Measurements from ENCODE around the gene KRTAP4-2.

KRTAP4-2 gene

DNA sequence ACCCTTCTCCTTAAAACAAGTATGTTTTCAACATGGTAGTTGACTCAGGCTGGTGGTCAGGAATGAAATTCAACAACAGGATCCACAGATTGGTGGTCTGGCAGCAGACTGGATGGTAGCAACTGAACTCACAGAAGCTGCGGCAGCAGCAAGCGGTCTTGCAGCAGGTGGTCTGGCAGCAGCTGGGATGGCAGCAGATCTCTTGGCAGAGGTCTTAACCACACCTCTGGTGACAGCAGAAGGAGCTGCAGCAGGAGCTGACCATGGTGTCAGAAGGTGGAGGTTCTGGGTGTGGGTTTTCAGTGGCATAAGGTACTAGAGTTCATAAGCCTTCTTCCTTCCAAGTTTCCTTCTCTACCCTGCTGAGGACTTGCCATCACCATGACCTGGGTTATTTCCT, 8.9 kb upstream of the KRTAP4-2 start:
- Histone ChIP-seq H3K27me3 (ENCODE audit: low read length) (no peaks in the 10 kb centered on the region), H3K36me3 (ENCODE audit: low read length) (no peaks in the 10 kb centered on the region), H2AFZ (ENCODE audit: low read depth, low read length, severe bottlenecking) (no peak overlapping the region), H3K4me2 (ENCODE audit: low read depth, low read length, poor library complexity, severe bottlenecking) (no peak overlapping the region), H3K9me2 (replicated peaks; ENCODE audit: insufficient read depth, low read length) (no peaks in the 10 kb centered on the region), H3K9ac (ENCODE audit: low read length) (no peak overlapping the region), H3K4me3 (ENCODE audit: insufficient read depth, low read length, poor library complexity, severe bottlenecking) (no peak overlapping the region), H4K20me1 (ENCODE audit: low read depth, low read length) (no peaks in the 10 kb centered on the region), H3F3A (ENCODE audit: insufficient read depth) (no peaks in the 10 kb centered on the region), H3K9me3 (ENCODE audit: insufficient read depth, low read length) (no peaks in the 10 kb centered on the region), H3K79me2 (ENCODE audit: insufficient read depth, low read length) (no peaks in the 10 kb centered on the region), H3K27ac (ENCODE audit: low read depth, low read length) (no peak overlapping the region)
- TF ChIP-seq, protein P1, sequence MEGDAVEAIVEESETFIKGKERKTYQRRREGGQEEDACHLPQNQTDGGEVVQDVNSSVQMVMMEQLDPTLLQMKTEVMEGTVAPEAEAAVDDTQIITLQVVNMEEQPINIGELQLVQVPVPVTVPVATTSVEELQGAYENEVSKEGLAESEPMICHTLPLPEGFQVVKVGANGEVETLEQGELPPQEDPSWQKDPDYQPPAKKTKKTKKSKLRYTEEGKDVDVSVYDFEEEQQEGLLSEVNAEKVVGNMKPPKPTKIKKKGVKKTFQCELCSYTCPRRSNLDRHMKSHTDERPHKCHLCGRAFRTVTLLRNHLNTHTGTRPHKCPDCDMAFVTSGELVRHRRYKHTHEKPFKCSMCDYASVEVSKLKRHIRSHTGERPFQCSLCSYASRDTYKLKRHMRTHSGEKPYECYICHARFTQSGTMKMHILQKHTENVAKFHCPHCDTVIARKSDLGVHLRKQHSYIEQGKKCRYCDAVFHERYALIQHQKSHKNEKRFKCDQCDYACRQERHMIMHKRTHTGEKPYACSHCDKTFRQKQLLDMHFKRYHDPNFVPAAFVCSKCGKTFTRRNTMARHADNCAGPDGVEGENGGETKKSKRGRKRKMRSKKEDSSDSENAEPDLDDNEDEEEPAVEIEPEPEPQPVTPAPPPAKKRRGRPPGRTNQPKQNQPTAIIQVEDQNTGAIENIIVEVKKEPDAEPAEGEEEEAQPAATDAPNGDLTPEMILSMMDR (IDR thresholded peaks at IDR 0.05; ENCODE audit: insufficient read depth, low read length, poor library complexity, severe bottlenecking) = no peak
- TF ChIP-seq EZH2phosphoT487 (conservative IDR thresholded peaks at IDR 0.05; ENCODE audit: low read length) = no peak

DNA sequence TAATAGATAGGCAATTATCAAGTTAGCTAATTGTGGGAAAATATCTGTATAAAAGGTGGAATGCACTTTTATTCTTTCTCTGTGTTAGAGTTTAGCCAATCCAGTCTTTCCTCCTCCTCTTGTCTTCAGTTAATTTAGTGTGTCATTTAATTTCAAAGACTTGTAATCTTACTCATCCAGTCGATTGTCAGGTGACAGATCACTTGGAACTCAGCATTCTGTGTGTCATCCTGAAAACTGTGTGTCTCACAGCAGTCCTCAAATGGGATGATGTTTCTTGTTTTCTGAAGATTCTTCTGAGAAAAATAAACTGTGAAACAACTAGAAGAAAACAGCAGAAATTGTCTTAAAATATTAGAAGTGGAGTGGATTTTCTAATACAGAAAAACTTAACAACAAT, 7.0 kb upstream of the KRTAP4-2 start:
- Histone ChIP-seq H3K9me3 (ENCODE audit: insufficient read depth, low read length) (no peaks in the 10 kb centered on the region), H3F3A (ENCODE audit: insufficient read depth) (no peaks in the 10 kb centered on the region), H3K4me2 (ENCODE audit: low read depth, low read length, poor library complexity, severe bottlenecking) (no peak overlapping the region), H3K27me3 (ENCODE audit: low read length) (0 out of 2 replicates have a peak, but pooled peaks cover 3% of the 10 kb centered on the region), H3K9me2 (replicated peaks; ENCODE audit: insufficient read depth, low read length) (no peaks in the 10 kb centered on the region), H3K27ac (ENCODE audit: low read depth, low read length) (no peak overlapping the region), H3K79me2 (ENCODE audit: insufficient read depth, low read length) (no peaks in the 10 kb centered on the region), H4K20me1 (ENCODE audit: low read depth, low read length) (no peaks in the 10 kb centered on the region), H2AFZ (ENCODE audit: low read depth, low read length, severe bottlenecking) (no peak overlapping the region), H3K36me3 (ENCODE audit: low read length) (no peaks in the 10 kb centered on the region), H3K9ac (ENCODE audit: low read length) (no peak overlapping the region), H3K4me3 (ENCODE audit: insufficient read depth, low read length, poor library complexity, severe bottlenecking) (no peak overlapping the region)
- TF ChIP-seq, protein P1 (IDR thresholded peaks at IDR 0.05; ENCODE audit: insufficient read depth, low read length, poor library complexity, severe bottlenecking) = no peak
- TF ChIP-seq EZH2phosphoT487 (conservative IDR thresholded peaks at IDR 0.05; ENCODE audit: low read length) = no peak

DNA sequence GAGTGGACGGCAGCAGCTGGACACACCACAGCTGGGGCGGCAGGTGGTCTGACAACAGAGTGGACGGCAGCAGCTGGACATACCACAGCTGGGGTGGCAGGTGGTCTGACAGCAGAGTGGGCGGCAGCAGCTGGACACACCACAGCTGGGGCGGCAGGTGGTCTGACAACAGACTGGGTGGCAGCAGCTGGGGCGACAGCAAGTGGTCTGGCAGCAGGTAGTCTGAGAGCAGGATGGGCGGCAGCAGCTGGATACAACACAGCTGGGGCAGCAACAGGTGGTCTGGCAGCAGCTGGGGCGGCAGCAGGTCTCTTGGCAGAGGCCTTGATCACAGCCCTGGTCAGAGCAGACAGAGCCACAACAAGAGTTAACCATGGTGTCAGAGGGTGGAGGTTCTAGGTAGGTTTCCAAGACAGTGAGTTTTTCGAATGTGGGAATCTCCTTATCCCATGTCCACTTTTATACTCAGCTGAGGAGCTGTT, 6.5 kb upstream of the KRTAP4-2 start, which contains the start of gene KRTAP4-1:
KRTAP4-1 (minus strand) TSS at position 432 of the 482 bp plus-strand sequence; CDS start at position 375, 57 bp downstream.
- no peak within 1 kb of the TSS for H2AFZ ChIP-seq (ENCODE audit: low read depth, low read length, severe bottlenecking)
- no peak within 1 kb of the TSS for H3K27ac ChIP-seq (ENCODE audit: low read depth, low read length)
- no peaks in the 10 kb centered on the region for H3F3A ChIP-seq (ENCODE audit: insufficient read depth)
- no peaks in the 10 kb centered on the region for H4K20me1 ChIP-seq (ENCODE audit: low read depth, low read length)
- H3K4me2 ChIP-seq (ENCODE audit: low read depth, low read length, poor library complexity, severe bottlenecking) = no peak within 1 kb of the TSS
- H3K9me2 ChIP-seq (replicated peaks; ENCODE audit: insufficient read depth, low read length) = no peaks in the 10 kb centered on the region
- H3K36me3 ChIP-seq (ENCODE audit: low read length) = no peaks in the 10 kb centered on the region
- no peak within 1 kb of the TSS for H3K4me3 ChIP-seq (ENCODE audit: insufficient read depth, low read length, poor library complexity, severe bottlenecking)
- no peaks in the 10 kb centered on the region for H3K79me2 ChIP-seq (ENCODE audit: insufficient read depth, low read length)
- TF ChIP-seq, protein P1 (IDR thresholded peaks at IDR 0.05; ENCODE audit: insufficient read depth, low read length, poor library complexity, severe bottlenecking) = no peak
- TF ChIP-seq EZH2phosphoT487 (conservative IDR thresholded peaks at IDR 0.05; ENCODE audit: low read length) = no peak
- no peaks in the 10 kb centered on the region for H3K9me3 ChIP-seq (ENCODE audit: insufficient read depth, low read length)
- H3K9ac ChIP-seq (ENCODE audit: low read length) = no peak within 1 kb of the TSS
- 0 out of 2 replicates have a peak, but pooled peaks cover 3% of the 10 kb centered on the region for H3K27me3 ChIP-seq (ENCODE audit: low read length)
